K562 (cell line): ENCODE results near the gene LRRC51. TPM values are rescaled to one million over a fixed set of nuclear protein-coding genes. Genes with fewer than 3 reads are reported as not detected.
A peak's percentile ranks its signal among the peaks of the same experiment; 100 is the strongest.

Experiments used
- ETS2 ChIP-seq: IDR thresholded peaks from 2 replicates; pipeline ENCODE4 v1.6.1; 2016; ENCODE audit warnings: borderline replicate concordance, missing genetic modification characterization, mild to moderate bottlenecking, moderate library complexity, missing compliant biosample characterization; ENCODE audit not compliant: poor library complexity, severe bottlenecking
- RUNX1 ChIP-seq: sonication (generic); IDR thresholded peaks from 2 replicates; pipeline ENCODE4 v1.6.1; 2016; ENCODE audit warnings: antibody characterized with exemption, low read depth
- SMARCA5 ChIP-seq: fragments of 450-650 bp; IDR thresholded peaks from 2 replicates; pipeline ENCODE4 v1.6.1; 2016
- ZNF23 ChIP-seq: fragments of 250-450 bp; sonication (Bioruptor Pico); IDR thresholded peaks from 2 replicates; pipeline ENCODE4 v1.4.0; 2020; ENCODE audit warnings: mild to moderate bottlenecking
- polyA plus RNA-seq, 8 experiments: library from polyadenylated mRNA; depleted of rRNA in 4 of 8; stranded (reverse) in 5 of 8; unstranded in 3 of 8; fragments of >200 nt; fragmentation: Nextera tagmentation in 2 of 8; fragmentation: Illumina TruSeq in 1 of 8; extraction: Ambion mirVana in 2 of 8; extraction: Trizol in 1 of 8; gene quantifications; 2 replicates each; pipeline versions ENCODE4 v1.2.1 to v1.2.3, GENCODE V29; 2011 to 2014; ENCODE audit warnings: inconsistent platforms in 1 of 8, missing spikeins in 1 of 8
- total RNA-seq, 7 experiments: library from RNA; depleted of rRNA in 6 of 7; stranded (reverse); fragments of >200 nt in 6 of 7; fragmentation: Illumina TruSeq in 2 of 7; extraction: Trizol in 2 of 7; gene quantifications; 2 replicates each; pipeline versions ENCODE4 v1.2.1 to v1.2.3, GENCODE V29; 2011 to 2021; ENCODE audit warnings: low replicate concordance in 1 of 7
- TF ChIP-seq, protein P1 (sequence below): sonication (generic); formaldehyde crosslinking; IDR thresholded peaks from 2 replicates; pipeline ENCODE4 v1.8.1; 2023; ENCODE audit warnings: mild to moderate bottlenecking, missing genetic modification reagents
- TF ChIP-seq, protein P2 (sequence below): fragments of 450-650 bp; IDR thresholded peaks from 2 replicates; pipeline ENCODE4 v1.6.1; 2016; ENCODE audit warnings: mild to moderate bottlenecking, moderate library complexity
- TF ChIP-seq, protein P3 (sequence below): fragments of 450-650 bp; IDR thresholded peaks from one replicate; pipeline ENCODE4 v1.6.1; 2018; ENCODE audit warnings: mild to moderate bottlenecking, moderate library complexity; ENCODE audit not compliant: partially characterized antibody
- TF ChIP-seq, protein P4 (sequence below): fragments of 450-650 bp; IDR thresholded peaks from 2 replicates; pipeline ENCODE4 v1.7.1; 2018; ENCODE audit warnings: mild to moderate bottlenecking, low read depth; ENCODE audit not compliant: partially characterized antibody

Gene LRRC51
- total and polyA plus RNA-seq, 9 of the 15 experiments (the other 6 are each of a cell fraction or from before 2014, with no cell fraction given): 4.7 to 10.6 (median 5.6) TPM

DNA sequence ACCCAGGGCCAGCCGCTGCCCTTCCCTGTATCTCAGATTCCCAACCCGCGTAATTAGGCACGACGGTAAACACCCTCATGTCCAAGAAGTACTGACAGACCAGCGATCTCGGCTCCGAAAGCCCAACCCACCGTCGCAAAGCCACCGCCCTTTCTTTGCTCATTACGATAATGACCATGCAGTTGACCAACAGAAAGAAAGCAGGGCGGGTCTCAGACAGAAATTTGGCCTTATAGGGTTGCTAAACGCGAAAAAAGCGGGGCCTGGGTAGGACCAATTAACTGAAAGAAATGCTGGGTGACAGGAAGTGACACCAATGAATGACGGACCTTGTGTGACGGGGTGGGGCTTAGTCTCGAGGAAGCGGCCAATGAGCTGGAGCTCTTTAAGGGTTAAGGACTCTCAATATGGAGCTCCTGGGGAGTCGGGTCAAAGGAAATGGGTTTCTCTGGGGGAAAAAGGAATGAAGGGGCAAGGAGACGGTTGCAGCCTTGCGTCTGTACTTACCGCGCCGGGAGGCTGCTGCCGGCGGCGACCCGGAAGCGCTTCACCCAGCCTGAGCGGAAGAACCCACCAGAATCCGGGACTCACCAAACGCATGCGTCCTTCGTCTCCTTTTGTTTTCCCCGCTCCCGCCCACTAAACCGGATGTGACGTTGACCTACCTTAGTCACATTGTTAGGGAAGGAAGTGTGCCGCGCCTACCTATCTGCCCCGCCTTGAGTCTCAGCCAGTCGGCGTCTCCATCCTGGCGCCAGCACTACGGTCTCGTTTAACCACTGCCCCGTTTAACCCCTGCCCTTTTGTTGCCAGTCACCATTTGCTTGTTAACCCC, 31.7 kb downstream of the LRRC51 start, which contains the start of gene ANAPC15 (continued):
- TF ChIP-seq, protein P1, sequence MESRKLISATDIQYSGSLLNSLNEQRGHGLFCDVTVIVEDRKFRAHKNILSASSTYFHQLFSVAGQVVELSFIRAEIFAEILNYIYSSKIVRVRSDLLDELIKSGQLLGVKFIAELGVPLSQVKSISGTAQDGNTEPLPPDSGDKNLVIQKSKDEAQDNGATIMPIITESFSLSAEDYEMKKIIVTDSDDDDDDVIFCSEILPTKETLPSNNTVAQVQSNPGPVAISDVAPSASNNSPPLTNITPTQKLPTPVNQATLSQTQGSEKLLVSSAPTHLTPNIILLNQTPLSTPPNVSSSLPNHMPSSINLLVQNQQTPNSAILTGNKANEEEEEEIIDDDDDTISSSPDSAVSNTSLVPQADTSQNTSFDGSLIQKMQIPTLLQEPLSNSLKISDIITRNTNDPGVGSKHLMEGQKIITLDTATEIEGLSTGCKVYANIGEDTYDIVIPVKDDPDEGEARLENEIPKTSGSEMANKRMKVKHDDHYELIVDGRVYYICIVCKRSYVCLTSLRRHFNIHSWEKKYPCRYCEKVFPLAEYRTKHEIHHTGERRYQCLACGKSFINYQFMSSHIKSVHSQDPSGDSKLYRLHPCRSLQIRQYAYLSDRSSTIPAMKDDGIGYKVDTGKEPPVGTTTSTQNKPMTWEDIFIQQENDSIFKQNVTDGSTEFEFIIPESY (CRISPR knock-in tag): no peak
- TF ChIP-seq ZNF23 (CRISPR knock-in tag) (no peak), RUNX1 (no peak), SMARCA5 (no peak), ETS2 (tag) (no peak)
- TF ChIP-seq, protein P2, sequence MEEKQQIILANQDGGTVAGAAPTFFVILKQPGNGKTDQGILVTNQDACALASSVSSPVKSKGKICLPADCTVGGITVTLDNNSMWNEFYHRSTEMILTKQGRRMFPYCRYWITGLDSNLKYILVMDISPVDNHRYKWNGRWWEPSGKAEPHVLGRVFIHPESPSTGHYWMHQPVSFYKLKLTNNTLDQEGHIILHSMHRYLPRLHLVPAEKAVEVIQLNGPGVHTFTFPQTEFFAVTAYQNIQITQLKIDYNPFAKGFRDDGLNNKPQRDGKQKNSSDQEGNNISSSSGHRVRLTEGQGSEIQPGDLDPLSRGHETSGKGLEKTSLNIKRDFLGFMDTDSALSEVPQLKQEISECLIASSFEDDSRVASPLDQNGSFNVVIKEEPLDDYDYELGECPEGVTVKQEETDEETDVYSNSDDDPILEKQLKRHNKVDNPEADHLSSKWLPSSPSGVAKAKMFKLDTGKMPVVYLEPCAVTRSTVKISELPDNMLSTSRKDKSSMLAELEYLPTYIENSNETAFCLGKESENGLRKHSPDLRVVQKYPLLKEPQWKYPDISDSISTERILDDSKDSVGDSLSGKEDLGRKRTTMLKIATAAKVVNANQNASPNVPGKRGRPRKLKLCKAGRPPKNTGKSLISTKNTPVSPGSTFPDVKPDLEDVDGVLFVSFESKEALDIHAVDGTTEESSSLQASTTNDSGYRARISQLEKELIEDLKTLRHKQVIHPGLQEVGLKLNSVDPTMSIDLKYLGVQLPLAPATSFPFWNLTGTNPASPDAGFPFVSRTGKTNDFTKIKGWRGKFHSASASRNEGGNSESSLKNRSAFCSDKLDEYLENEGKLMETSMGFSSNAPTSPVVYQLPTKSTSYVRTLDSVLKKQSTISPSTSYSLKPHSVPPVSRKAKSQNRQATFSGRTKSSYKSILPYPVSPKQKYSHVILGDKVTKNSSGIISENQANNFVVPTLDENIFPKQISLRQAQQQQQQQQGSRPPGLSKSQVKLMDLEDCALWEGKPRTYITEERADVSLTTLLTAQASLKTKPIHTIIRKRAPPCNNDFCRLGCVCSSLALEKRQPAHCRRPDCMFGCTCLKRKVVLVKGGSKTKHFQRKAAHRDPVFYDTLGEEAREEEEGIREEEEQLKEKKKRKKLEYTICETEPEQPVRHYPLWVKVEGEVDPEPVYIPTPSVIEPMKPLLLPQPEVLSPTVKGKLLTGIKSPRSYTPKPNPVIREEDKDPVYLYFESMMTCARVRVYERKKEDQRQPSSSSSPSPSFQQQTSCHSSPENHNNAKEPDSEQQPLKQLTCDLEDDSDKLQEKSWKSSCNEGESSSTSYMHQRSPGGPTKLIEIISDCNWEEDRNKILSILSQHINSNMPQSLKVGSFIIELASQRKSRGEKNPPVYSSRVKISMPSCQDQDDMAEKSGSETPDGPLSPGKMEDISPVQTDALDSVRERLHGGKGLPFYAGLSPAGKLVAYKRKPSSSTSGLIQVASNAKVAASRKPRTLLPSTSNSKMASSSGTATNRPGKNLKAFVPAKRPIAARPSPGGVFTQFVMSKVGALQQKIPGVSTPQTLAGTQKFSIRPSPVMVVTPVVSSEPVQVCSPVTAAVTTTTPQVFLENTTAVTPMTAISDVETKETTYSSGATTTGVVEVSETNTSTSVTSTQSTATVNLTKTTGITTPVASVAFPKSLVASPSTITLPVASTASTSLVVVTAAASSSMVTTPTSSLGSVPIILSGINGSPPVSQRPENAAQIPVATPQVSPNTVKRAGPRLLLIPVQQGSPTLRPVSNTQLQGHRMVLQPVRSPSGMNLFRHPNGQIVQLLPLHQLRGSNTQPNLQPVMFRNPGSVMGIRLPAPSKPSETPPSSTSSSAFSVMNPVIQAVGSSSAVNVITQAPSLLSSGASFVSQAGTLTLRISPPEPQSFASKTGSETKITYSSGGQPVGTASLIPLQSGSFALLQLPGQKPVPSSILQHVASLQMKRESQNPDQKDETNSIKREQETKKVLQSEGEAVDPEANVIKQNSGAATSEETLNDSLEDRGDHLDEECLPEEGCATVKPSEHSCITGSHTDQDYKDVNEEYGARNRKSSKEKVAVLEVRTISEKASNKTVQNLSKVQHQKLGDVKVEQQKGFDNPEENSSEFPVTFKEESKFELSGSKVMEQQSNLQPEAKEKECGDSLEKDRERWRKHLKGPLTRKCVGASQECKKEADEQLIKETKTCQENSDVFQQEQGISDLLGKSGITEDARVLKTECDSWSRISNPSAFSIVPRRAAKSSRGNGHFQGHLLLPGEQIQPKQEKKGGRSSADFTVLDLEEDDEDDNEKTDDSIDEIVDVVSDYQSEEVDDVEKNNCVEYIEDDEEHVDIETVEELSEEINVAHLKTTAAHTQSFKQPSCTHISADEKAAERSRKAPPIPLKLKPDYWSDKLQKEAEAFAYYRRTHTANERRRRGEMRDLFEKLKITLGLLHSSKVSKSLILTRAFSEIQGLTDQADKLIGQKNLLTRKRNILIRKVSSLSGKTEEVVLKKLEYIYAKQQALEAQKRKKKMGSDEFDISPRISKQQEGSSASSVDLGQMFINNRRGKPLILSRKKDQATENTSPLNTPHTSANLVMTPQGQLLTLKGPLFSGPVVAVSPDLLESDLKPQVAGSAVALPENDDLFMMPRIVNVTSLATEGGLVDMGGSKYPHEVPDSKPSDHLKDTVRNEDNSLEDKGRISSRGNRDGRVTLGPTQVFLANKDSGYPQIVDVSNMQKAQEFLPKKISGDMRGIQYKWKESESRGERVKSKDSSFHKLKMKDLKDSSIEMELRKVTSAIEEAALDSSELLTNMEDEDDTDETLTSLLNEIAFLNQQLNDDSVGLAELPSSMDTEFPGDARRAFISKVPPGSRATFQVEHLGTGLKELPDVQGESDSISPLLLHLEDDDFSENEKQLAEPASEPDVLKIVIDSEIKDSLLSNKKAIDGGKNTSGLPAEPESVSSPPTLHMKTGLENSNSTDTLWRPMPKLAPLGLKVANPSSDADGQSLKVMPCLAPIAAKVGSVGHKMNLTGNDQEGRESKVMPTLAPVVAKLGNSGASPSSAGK: no peak; the same call in 1 of the 2 replicates
- TF ChIP-seq, protein P3, sequence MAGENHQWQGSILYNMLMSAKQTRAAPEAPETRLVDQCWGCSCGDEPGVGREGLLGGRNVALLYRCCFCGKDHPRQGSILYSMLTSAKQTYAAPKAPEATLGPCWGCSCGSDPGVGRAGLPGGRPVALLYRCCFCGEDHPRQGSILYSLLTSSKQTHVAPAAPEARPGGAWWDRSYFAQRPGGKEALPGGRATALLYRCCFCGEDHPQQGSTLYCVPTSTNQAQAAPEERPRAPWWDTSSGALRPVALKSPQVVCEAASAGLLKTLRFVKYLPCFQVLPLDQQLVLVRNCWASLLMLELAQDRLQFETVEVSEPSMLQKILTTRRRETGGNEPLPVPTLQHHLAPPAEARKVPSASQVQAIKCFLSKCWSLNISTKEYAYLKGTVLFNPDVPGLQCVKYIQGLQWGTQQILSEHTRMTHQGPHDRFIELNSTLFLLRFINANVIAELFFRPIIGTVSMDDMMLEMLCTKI: no peak
- TF ChIP-seq, protein P4, sequence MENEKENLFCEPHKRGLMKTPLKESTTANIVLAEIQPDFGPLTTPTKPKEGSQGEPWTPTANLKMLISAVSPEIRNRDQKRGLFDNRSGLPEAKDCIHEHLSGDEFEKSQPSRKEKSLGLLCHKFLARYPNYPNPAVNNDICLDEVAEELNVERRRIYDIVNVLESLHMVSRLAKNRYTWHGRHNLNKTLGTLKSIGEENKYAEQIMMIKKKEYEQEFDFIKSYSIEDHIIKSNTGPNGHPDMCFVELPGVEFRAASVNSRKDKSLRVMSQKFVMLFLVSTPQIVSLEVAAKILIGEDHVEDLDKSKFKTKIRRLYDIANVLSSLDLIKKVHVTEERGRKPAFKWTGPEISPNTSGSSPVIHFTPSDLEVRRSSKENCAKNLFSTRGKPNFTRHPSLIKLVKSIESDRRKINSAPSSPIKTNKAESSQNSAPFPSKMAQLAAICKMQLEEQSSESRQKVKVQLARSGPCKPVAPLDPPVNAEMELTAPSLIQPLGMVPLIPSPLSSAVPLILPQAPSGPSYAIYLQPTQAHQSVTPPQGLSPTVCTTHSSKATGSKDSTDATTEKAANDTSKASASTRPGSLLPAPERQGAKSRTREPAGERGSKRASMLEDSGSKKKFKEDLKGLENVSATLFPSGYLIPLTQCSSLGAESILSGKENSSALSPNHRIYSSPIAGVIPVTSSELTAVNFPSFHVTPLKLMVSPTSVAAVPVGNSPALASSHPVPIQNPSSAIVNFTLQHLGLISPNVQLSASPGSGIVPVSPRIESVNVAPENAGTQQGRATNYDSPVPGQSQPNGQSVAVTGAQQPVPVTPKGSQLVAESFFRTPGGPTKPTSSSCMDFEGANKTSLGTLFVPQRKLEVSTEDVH: peak; percentile 89
